HepG2 (cell line): ENCODE data around the gene NUBPL. TPM values are rescaled to one million over a fixed set of nuclear protein-coding genes. Genes with fewer than 3 reads are reported as not detected.

ENCODE experiments used
- ATAC-seq: fragments of 200-7000 bp; cut with Tn5 transposase; 3 replicates; pipeline ENCODE4 v1.9.1; 2020; ENCODE audit warnings: mild to moderate bottlenecking, moderate library complexity
- BruUV-seq: library from RNA; stranded (reverse); fragments of 400-500 nt; replicated peaks from 2 replicates; lab custom pipeline; 2021; lab: Mats Ljungman, UMichigan
- CTCF ChIA-PET: fragments of 300-600 bp; formaldehyde crosslinking; extraction: SDS; loops from one replicate; lab custom pipeline; 2021; ENCODE audit warnings: low total read pairs, inconsistent platforms, low intra/inter-chr PET ratio; lab: Yijun Ruan, JAX
- POLR2A ChIA-PET: fragments of 350-600 bp; sonication (Branson Sonifier 250); formaldehyde crosslinking; loops from one replicate; lab custom pipeline; 2020; ENCODE audit warnings: antibody characterized with exemption, inconsistent platforms; lab: Yijun Ruan, JAX
- DNase-seq: peaks from one replicate; pipeline ENCODE4 v3.0.0-alpha.2; 2015; ENCODE audit warnings: low spot score
- FAIRE-seq: peaks from 3 replicates; lab custom pipeline; 2011; peaks lifted over from hg19 to GRCh38; lab: Jason Lieb, UNC
- H2AFZ ChIP-seq: one replicate; pipeline ENCODE4 v1.6.1; 2011; ENCODE audit warnings: low read length, inconsistent platforms
- H3K27ac ChIP-seq: fragments of 300-600 bp; 3 replicates; pipeline ENCODE4 v1.8.0; 2011; ENCODE audit warnings: mixed run types, mild to moderate bottlenecking, mixed read lengths, low read length, inconsistent platforms; ENCODE audit not compliant: insufficient read depth; ENCODE audit errors: extremely low read length
- H3K27me3 ChIP-seq, 2 experiments: fragments of 200-600 bp in 1 of 2; 2 replicates in 1 of 2; 3 replicates in 1 of 2; pipeline versions ENCODE4 v1.6.0 to v1.8.0; 2011; ENCODE audit warnings: low read length in 2 of 2, mild to moderate bottlenecking in 2 of 2, moderate library complexity in 2 of 2, inconsistent platforms in 1 of 2; ENCODE audit not compliant: insufficient read depth in 2 of 2, control insufficient read depth in 1 of 2
- H3K36me3 ChIP-seq, 2 experiments: fragments of 200-600 bp in 1 of 2; replicated peaks in 1 of 2; 2 replicates in 1 of 2; 3 replicates in 1 of 2; pipeline versions ENCODE4 v1.5.1 to v1.8.0; 2011; ENCODE audit warnings: low read length in 2 of 2, inconsistent platforms in 1 of 2; ENCODE audit not compliant: insufficient read depth in 2 of 2, control insufficient read depth in 1 of 2
- H3K4me1 ChIP-seq: 2 replicates; pipeline ENCODE4 v1.5.1; 2012; ENCODE audit warnings: low read length, inconsistent platforms; ENCODE audit not compliant: insufficient read depth
- H3K4me2 ChIP-seq: 2 replicates; pipeline ENCODE4 v1.6.0; 2011; ENCODE audit warnings: low read depth, low read length, inconsistent platforms
- H3K4me3 ChIP-seq, 3 experiments: fragments of 200-600 bp in 1 of 3; sonication (generic), shearing (Covaris generic) in 1 of 3; replicated peaks in 1 of 3; 2 replicates each; pipeline ENCODE4 v1.5.1; 2011 to 2016; ENCODE audit warnings: low read length in 3 of 3, inconsistent platforms in 2 of 3, low read depth in 2 of 3, mild to moderate bottlenecking in 2 of 3, control low read depth in 1 of 3, mixed read lengths in 1 of 3; ENCODE audit not compliant: insufficient read depth in 1 of 3
- H3K79me2 ChIP-seq: one replicate; pipeline ENCODE4 v1.6.1; 2011; ENCODE audit warnings: low read length, inconsistent platforms; ENCODE audit not compliant: insufficient read depth
- H3K9ac ChIP-seq: 2 replicates; pipeline ENCODE4 v1.6.0; 2011; ENCODE audit warnings: mild to moderate bottlenecking, low read depth, low read length, inconsistent platforms; ENCODE audit not compliant: insufficient read depth
- H3K9me3 ChIP-seq: 2 replicates; pipeline ENCODE4 v1.5.1; 2012; ENCODE audit warnings: mild to moderate bottlenecking, low read length
- H4K20me1 ChIP-seq: 2 replicates; pipeline ENCODE4 v1.6.0; 2011; ENCODE audit warnings: inconsistent platforms, mild to moderate bottlenecking, low read length, moderate library complexity; ENCODE audit not compliant: insufficient read depth
- DMAP1 ChIP-seq: IDR thresholded peaks from 2 replicates; pipeline ENCODE4 v1.6.1; 2016
- MAFF ChIP-seq: IDR thresholded peaks from 2 replicates; pipeline ENCODE4 v1.6.1; 2011; ENCODE audit warnings: low read depth, low read length, improper control_type of control experiment
- MAFK ChIP-seq, 2 experiments: IDR thresholded peaks in 1 of 2; conservative IDR thresholded peaks in 1 of 2; 2 replicates each; pipeline ENCODE4 v1.6.1; 2011; ENCODE audit warnings: improper control_type of control experiment in 2 of 2, low read length in 2 of 2
- SAP130 ChIP-seq: IDR thresholded peaks from 2 replicates; pipeline ENCODE4 v1.6.1; 2016; ENCODE audit warnings: low read depth
- ZNF160 ChIP-seq: sonication (generic); formaldehyde crosslinking; IDR thresholded peaks from 2 replicates; pipeline ENCODE4 v1.8.0; 2022; ENCODE audit warnings: mild to moderate bottlenecking, inconsistent platforms, missing genetic modification reagents
- ZNF564 ChIP-seq: sonication (generic); formaldehyde crosslinking; IDR thresholded peaks from 2 replicates; pipeline ENCODE4 v1.8.1; 2023; ENCODE audit warnings: mild to moderate bottlenecking, missing genetic modification reagents
- WGBS: methylation state at CpG from one replicate; pipeline ENCODE4 v1.1.6; 2017; ENCODE audit warnings: low lambda C conversion rate; 5-methylcytosine and 5-hydroxymethylcytosine counted together
- in situ Hi-C: cut with HindIII; loops from 2 replicates; pipeline ENCODE4 v1.10.0; 2017; ENCODE audit warnings: low pct_unique_long_range_greater_than_20kb; ENCODE audit not compliant: extremely low pct_ligation_motif_present
- intact Hi-C: fragments of 100-400 bp; cut with micrococcal nuclease; formaldehyde crosslinking; loops from one replicate; pipeline ENCODE4 v1.10.0; 2022; ENCODE audit not compliant: unreplicated experiment
- polyA plus RNA-seq, 8 experiments: library from polyadenylated mRNA; depleted of rRNA in 3 of 8; stranded (reverse) in 7 of 8; unstranded in 1 of 8; fragments of >200 nt; fragmentation: Illumina TruSeq in 4 of 8; extraction: Trizol in 4 of 8; gene quantifications; 2 replicates each; pipeline versions ENCODE4 v1.2.1 to v1.2.3, GENCODE V29; 2011 to 2016; ENCODE audit warnings: low read depth in 4 of 8, missing spikeins in 1 of 8, mixed read lengths in 1 of 8; ENCODE audit not compliant: insufficient read depth in 1 of 8
- total RNA-seq, 5 experiments: library from RNA; depleted of rRNA; stranded (reverse); fragments of >200 nt; fragmentation: Illumina TruSeq; extraction: Trizol; gene quantifications; 2 replicates each; pipeline ENCODE4 v1.2.3, GENCODE V29; 2016; ENCODE audit warnings: low read depth in 1 of 5

Gene NUBPL
- total and polyA plus RNA-seq, 2 of the 13 experiments (the other 11 are each of a cell fraction or from before 2014, with no cell fraction given) = 21.3 to 44.1 TPM

DNA sequence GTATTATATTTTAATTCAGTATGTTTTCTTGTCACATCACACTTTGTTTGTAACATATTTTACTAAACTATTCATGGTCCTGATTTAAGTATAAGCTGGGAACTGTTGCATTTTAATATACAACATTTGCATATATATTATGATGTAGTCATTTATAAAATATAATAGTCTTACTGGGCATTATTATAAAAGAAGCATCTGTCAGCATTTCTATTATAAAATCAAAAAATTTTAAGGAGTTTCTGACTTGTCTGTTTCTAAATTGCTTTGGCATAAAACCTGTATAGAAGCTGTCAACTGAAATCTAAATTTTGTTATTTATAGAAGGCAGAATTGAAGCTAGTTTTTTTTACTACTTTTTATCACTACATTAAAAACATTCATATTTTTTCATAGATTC, 166.6 kb downstream of the NUBPL start:
- H4K20me1 ChIP-seq = no peaks in the 10 kb centered on the region
- H3K4me2 ChIP-seq = no peak overlapping the region
- CTCF ChIA-PET = no interaction called here
- FAIRE-seq (no peak), ATAC-seq (no peak)
- H3K79me2 ChIP-seq = no peaks in the 10 kb centered on the region
- H3K27me3 ChIP-seq = no peaks in the 10 kb centered on the region
- BruUV-seq = no TSS peak
- POLR2A ChIA-PET = no interaction called here
- no peaks in the 10 kb centered on the region for H3K4me1 ChIP-seq
- H3K27ac ChIP-seq = no peak overlapping the region
- H3K36me3 ChIP-seq = no peaks in the 10 kb centered on the region
- intact Hi-C loops (no loop called here), in situ Hi-C loops (no loop called here)
- H3K4me3 ChIP-seq = no peak overlapping the region
- no peak overlapping the region for H3K9ac ChIP-seq
- no peak for TF ChIP-seq SAP130 (CRISPR knock-in tag)
- peak; percentile 68 for TF ChIP-seq MAFF
- peak; percentile 50 to 87 for TF ChIP-seq MAFK (conservative IDR thresholded peaks at IDR 0.05 in 1 of 2, IDR thresholded peaks at IDR 0.05 in 1 of 2; ENCODE audit: low read length in 2 of 2)
- TF ChIP-seq, all 625 proteins: peak for 2
- no peak for DNase-seq
- peaks cover 4% of the 10 kb centered on the region; the same call in 1 of the 2 replicates for H3K9me3 ChIP-seq
- no peak overlapping the region for H2AFZ ChIP-seq

DNA sequence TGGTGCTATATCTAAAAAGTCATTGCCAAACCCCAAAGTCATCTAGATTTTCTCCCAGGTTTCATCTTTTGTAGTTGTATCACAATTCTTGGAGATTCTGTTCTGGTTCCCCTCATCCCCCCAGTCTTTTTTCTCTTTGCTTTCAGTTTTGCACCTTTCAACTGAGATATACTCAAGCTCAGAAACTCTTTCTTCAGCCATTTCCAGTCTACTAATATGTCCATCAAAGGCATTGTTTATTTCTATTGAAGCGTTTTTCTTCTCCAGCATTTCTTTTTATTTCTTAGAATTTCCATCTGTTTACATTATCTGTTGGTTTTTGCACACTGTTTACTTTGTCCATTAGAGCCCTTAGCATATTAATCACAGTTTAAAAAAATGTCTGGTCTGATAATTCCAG, 179.5 kb downstream of the NUBPL start:
- BruUV-seq = no TSS peak
- FAIRE-seq (no peak), ATAC-seq (no peak), DNase-seq (no peak)
- in situ Hi-C loops = no loop called here
- no peaks in the 10 kb centered on the region for H3K79me2 ChIP-seq
- no peak overlapping the region for H3K27ac ChIP-seq
- H3K9me3 ChIP-seq = peaks cover 5% of the 10 kb centered on the region
- intact Hi-C loops = no loop called here
- 74% methylated on average over 1 of the region's 1 CpG for WGBS
- H4K20me1 ChIP-seq = no peaks in the 10 kb centered on the region
- H3K27me3 ChIP-seq = no peaks in the 10 kb centered on the region
- no peak overlapping the region for H2AFZ ChIP-seq
- H3K4me2 ChIP-seq = no peak overlapping the region
- TF ChIP-seq ZNF160 (CRISPR knock-in tag) (peak; percentile 92), ZNF564 (CRISPR knock-in tag) (no peak), DMAP1 (CRISPR knock-in tag) (no peak)
- CTCF ChIA-PET = no interaction called here
- H3K36me3 ChIP-seq = no peaks in the 10 kb centered on the region
- no peak overlapping the region for H3K9ac ChIP-seq
- H3K4me1 ChIP-seq = no peaks in the 10 kb centered on the region
- POLR2A ChIA-PET = no interaction called here
- no peak overlapping the region for H3K4me3 ChIP-seq
